B cell (primary cell): ENCODE results near the gene PEX14. TPM values are rescaled to one million over a fixed set of nuclear protein-coding genes. Genes with fewer than 3 reads are reported as not detected.
A peak's percentile ranks its signal among the peaks of the same experiment; 100 is the strongest.

Source experiments
- ATAC-seq: fragments of 200-7000 bp; cut with Tn5 transposase; one replicate; pipeline ENCODE4 v1.10.0; 2021; ENCODE audit warnings: low read depth, mild to moderate bottlenecking, moderate number of reproducible peaks, moderate library complexity
- CTCF ChIA-PET: fragments of 350-600 bp; sonication (Branson Sonifier 250); formaldehyde crosslinking; loops from one replicate; lab custom pipeline; 2021; ENCODE audit warnings: antibody characterized with exemption, inconsistent platforms; lab: Charles Lee
- POLR2A ChIA-PET: fragments of 350-600 bp; sonication (Branson Sonifier 250); formaldehyde crosslinking; loops from one replicate; lab custom pipeline; 2021; ENCODE audit warnings: antibody characterized with exemption; lab: Charles Lee
- DNase-seq: peaks from one replicate; pipeline ENCODE4 v3.0.0; 2013
- H2AFZ ChIP-seq: 2 replicates; pipeline ENCODE4 v1.6.1; 2012; ENCODE audit warnings: mild to moderate bottlenecking, low read depth, low read length; ENCODE audit not compliant: insufficient read depth, poor library complexity, severe bottlenecking
- H3K27ac ChIP-seq, 2 donors: 1 replicate in 1 of 2; 2 replicates in 1 of 2; pipeline ENCODE4 v1.5.1; 2012 to 2013; ENCODE audit warnings: low read length in 2 of 2, mild to moderate bottlenecking in 2 of 2, moderate library complexity in 1 of 2
- H3K27me3 ChIP-seq, 4 experiments: fragments of 200-600 bp in 1 of 4; sonication (generic) in 1 of 4; replicated peaks in 1 of 4; 1 replicate in 2 of 4; 2 replicates in 2 of 4; pipeline versions ENCODE4 v1.6.1 to v1.7.0; 2013 to 2016; ENCODE audit warnings: low read length in 3 of 4, mild to moderate bottlenecking in 2 of 4, mixed read lengths in 1 of 4, moderate library complexity in 1 of 4; ENCODE audit not compliant: insufficient read depth in 4 of 4, control insufficient read depth in 3 of 4; ENCODE audit errors: control extremely low read depth in 1 of 4
- H3K36me3 ChIP-seq, 2 experiments: replicated peaks in 1 of 2; 1 replicate in 1 of 2; 2 replicates in 1 of 2; pipeline versions ENCODE4 v1.6.1 to v1.7.1; 2013; ENCODE audit warnings: low read length in 1 of 2; ENCODE audit not compliant: insufficient read depth in 2 of 2, control insufficient read depth in 1 of 2; ENCODE audit errors: control extremely low read depth in 1 of 2, extremely low read depth in 1 of 2
- H3K4me1 ChIP-seq, 2 donors: fragments of 200-600 bp in 1 of 2; sonication (generic) in 1 of 2; 1 replicate in 1 of 2; 2 replicates in 1 of 2; pipeline versions ENCODE4 v1.5.1 to v1.6.1; 2013 to 2017; ENCODE audit warnings: low read length in 2 of 2; ENCODE audit not compliant: control insufficient read depth in 2 of 2, insufficient read depth in 2 of 2
- H3K4me2 ChIP-seq: replicated peaks from 2 replicates; pipeline ENCODE3; 2012; ENCODE audit warnings: mild to moderate bottlenecking, low read depth, low read length; ENCODE audit not compliant: poor library complexity, severe bottlenecking
- H3K4me3 ChIP-seq, 5 experiments: fragments of 200-600 bp in 1 of 5; sonication (generic) in 1 of 5; 1 replicate in 3 of 5; 2 replicates in 2 of 5; pipeline versions ENCODE4 v1.5.1 to v1.7.0; 2011 to 2016; ENCODE audit warnings: low read length in 4 of 5, mild to moderate bottlenecking in 4 of 5, low read depth in 2 of 5, control low read depth in 1 of 5, moderate library complexity in 1 of 5; ENCODE audit not compliant: insufficient read depth in 1 of 5; ENCODE audit errors: control extremely low read depth in 1 of 5, extremely low read depth in 1 of 5
- H3K79me2 ChIP-seq: fragments of 200-600 bp; sonication (generic); one replicate; pipeline ENCODE4 v1.6.0; 2016; ENCODE audit warnings: low read length; ENCODE audit not compliant: control insufficient read depth, insufficient read depth
- H3K9ac ChIP-seq: fragments of 200-600 bp; sonication (generic); 2 replicates; pipeline ENCODE4 v1.6.1; 2017; ENCODE audit warnings: mild to moderate bottlenecking, low read length, moderate library complexity
- H3K9me3 ChIP-seq, 3 donors: one replicate each; pipeline versions ENCODE4 v1.6.1 to v1.7.1; 2013; ENCODE audit warnings: low read length in 2 of 3; ENCODE audit not compliant: control insufficient read depth in 2 of 3, insufficient read depth in 1 of 3; ENCODE audit errors: control extremely low read depth in 1 of 3
- H4K20me1 ChIP-seq: 2 replicates; pipeline ENCODE4 v1.6.0; 2012; ENCODE audit warnings: mild to moderate bottlenecking, low read length; ENCODE audit not compliant: insufficient read depth, control insufficient read depth, poor library complexity, severe bottlenecking
- H3K27ac Mint-ChIP-seq: one replicate; pipeline ENCODE4 v1.8.0; 2021; ENCODE audit warnings: mixed read lengths
- H3K27me3 Mint-ChIP-seq: one replicate; pipeline ENCODE4 v1.8.0; 2021; ENCODE audit warnings: mixed read lengths
- H3K4me1 Mint-ChIP-seq: one replicate; pipeline ENCODE4 v1.8.0; 2021; ENCODE audit warnings: mixed read lengths
- H3K4me3 Mint-ChIP-seq: one replicate; pipeline ENCODE4 v1.8.0; 2021; ENCODE audit warnings: mixed read lengths
- H3K9me3 Mint-ChIP-seq: one replicate; pipeline ENCODE4 v1.8.0; 2022; ENCODE audit warnings: mixed read lengths; ENCODE audit not compliant: insufficient read depth
- EZH2 ChIP-seq: IDR thresholded peaks from 2 replicates; pipeline ENCODE4 v1.6.1; 2012; ENCODE audit warnings: borderline replicate concordance, low read depth, mild to moderate bottlenecking, moderate library complexity, low read length; ENCODE audit not compliant: insufficient read depth, poor library complexity, severe bottlenecking
- WGBS: methylation state at CpG from one replicate; pipeline ENCODE4 v1.1.5; 2013; ENCODE audit warnings: missing lambda C conversion rate; ENCODE audit not compliant: insufficient coverage; 5-methylcytosine and 5-hydroxymethylcytosine counted together
- intact Hi-C: fragments of 100-400 bp; cut with micrococcal nuclease; formaldehyde crosslinking; loops from one replicate; pipeline ENCODE4 v1.10.0; 2022
- polyA plus RNA-seq: library from polyadenylated mRNA; depleted of rRNA; stranded (reverse); fragments of >200 nt; gene quantifications from 2 replicates; pipeline ENCODE4 v1.2.3, GENCODE V29; 2012
- total RNA-seq, 2 donors: library from RNA; stranded (reverse); fragments of 120-200 nt in 1 of 2; gene quantifications; 1 replicate in 1 of 2; 2 replicates in 1 of 2; pipeline versions ENCODE4 v1.2.3 to v1.2.4, GENCODE V29; 2013 to 2022
- TF ChIP-seq, protein P1 (sequence below): fragments of 200-600 bp; IDR thresholded peaks from one replicate; pipeline ENCODE4 v1.8.0; 2022; ENCODE audit warnings: antibody characterized with exemption, mild to moderate bottlenecking

PEX14 gene
- total and polyA plus RNA-seq, 2 donors (not counting 1 experiment from before 2014, with no cell fraction given): 14.1 to 19.3 TPM

- ATAC-seq: peak; percentile 84
- H3K27ac ChIP-seq: peak within 1 kb of the TSS; percentile 82 to 95
- peak within 1 kb of the TSS; percentile 95 for H2AFZ ChIP-seq
- intact Hi-C loops: loop anchor here (1.0 kb wide), 3 partner anchors 32 to 520 kb away; partner anchors contain the start of genes CTNNBIP1 and DFFA
- peak; percentile 96 for DNase-seq
- H3K9me3 Mint-ChIP-seq: no peaks in the 10 kb centered on the region
- peak within 1 kb of the TSS; percentile 96 for H3K4me3 Mint-ChIP-seq
- H3K27me3 ChIP-seq: no peaks in the 10 kb centered on the region
- peak within 1 kb of the TSS; percentile 99 for H3K4me2 ChIP-seq
- peak within 1 kb of the TSS; percentile 42 to 98 (median 89) for H3K4me3 ChIP-seq
- H3K27me3 Mint-ChIP-seq: no peaks in the 10 kb centered on the region
- peak within 1 kb of the TSS; percentile 99 for H3K27ac Mint-ChIP-seq
- peaks cover 10% of the 10 kb centered on the region for H3K79me2 ChIP-seq
- H3K9me3 ChIP-seq: peaks cover 0 to 3% (median 0%) of the 10 kb centered on the region in 3 donors
- under 1% methylated on average over 95 of the region's 95 CpGs for WGBS
- no peaks in the 10 kb centered on the region for H3K36me3 ChIP-seq
- peaks cover 11 to 30% of the 10 kb centered on the region in 2 donors for H3K4me1 ChIP-seq
- H4K20me1 ChIP-seq: no peaks in the 10 kb centered on the region
- ChIA-PET POLR2A (interaction anchor here (0.7 to 2.2 kb wide), 5 partner anchors 11 to 397 kb away, joined by 3 to 7 read pairs (median 3); partner anchors contain the start of genes DFFA, KIF1B, PEX14 and UBE4B), CTCF (interaction anchor here (0.7 to 3.3 kb wide), 23 partner anchors 9 to 946 kb away, joined by 3 to 51 read pairs (median 4); partner anchors contain the start of genes DFFA, KIF1B, PGD and UBE4B)
- peak within 1 kb of the TSS; percentile 97 for H3K9ac ChIP-seq
- H3K4me1 Mint-ChIP-seq: peaks cover 30% of the 10 kb centered on the region
- TF ChIP-seq EZH2: no peak
- TF ChIP-seq, protein P1, sequence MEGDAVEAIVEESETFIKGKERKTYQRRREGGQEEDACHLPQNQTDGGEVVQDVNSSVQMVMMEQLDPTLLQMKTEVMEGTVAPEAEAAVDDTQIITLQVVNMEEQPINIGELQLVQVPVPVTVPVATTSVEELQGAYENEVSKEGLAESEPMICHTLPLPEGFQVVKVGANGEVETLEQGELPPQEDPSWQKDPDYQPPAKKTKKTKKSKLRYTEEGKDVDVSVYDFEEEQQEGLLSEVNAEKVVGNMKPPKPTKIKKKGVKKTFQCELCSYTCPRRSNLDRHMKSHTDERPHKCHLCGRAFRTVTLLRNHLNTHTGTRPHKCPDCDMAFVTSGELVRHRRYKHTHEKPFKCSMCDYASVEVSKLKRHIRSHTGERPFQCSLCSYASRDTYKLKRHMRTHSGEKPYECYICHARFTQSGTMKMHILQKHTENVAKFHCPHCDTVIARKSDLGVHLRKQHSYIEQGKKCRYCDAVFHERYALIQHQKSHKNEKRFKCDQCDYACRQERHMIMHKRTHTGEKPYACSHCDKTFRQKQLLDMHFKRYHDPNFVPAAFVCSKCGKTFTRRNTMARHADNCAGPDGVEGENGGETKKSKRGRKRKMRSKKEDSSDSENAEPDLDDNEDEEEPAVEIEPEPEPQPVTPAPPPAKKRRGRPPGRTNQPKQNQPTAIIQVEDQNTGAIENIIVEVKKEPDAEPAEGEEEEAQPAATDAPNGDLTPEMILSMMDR: peak; percentile 97
Measured at GRCh38 chr1:10430216-10431069, 44.3 kb upstream of the PEX14 start, which contains the start of gene CENPS. TSS of gene CENPS (plus strand) at chr1:10430433. CDS start at chr1:10430518, 85 bp downstream.
